HG02943 (cell line): ENCODE measurements around the gene PRR29.
"Not testable (repeated sequence)": the region's sequence is repeated elsewhere in the genome, so short reads cannot be mapped to it uniquely, and the experiment has no call there.

Experiments
- ATAC-seq: cut with Tn5 transposase; IDR thresholded peaks from one replicate; pipeline ENCODE4 v1.9.1; 2021; ENCODE audit warnings: mild to moderate bottlenecking, low read depth, moderate library complexity; ENCODE audit not compliant: unreplicated experiment

PRR29 gene

GRCh38 chr17:64008346-64008745, 10.2 kb downstream of the PRR29 start:
- no peak for ATAC-seq

DNA sequence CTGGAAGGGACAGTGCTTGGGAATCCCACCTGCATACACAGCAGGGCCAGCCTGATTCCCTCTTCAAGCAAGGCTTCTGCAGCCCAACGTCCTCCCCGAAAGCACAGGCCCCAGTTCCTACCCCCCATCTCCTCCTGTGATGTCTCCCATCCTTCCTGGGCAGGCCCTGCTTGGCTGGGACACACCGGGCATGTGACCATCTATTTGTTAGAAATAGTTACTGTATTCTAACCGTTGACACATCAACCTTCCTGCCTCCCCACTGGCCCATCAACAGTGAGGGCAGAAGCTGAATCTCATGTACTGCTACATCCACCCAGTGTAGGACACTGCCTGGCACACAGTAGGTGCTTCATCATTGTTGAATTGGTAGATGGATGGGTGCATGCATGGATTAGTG, 10.7 kb downstream of the PRR29 start:
- ATAC-seq = no peak

- no peak for ATAC-seq
Measured at GRCh38 chr17:64009571-64010402, 11.6 kb downstream of the PRR29 start.

GRCh38 chr17:64015447-64015846, 17.3 kb downstream of the PRR29 start:
- ATAC-seq = no peak

DNA sequence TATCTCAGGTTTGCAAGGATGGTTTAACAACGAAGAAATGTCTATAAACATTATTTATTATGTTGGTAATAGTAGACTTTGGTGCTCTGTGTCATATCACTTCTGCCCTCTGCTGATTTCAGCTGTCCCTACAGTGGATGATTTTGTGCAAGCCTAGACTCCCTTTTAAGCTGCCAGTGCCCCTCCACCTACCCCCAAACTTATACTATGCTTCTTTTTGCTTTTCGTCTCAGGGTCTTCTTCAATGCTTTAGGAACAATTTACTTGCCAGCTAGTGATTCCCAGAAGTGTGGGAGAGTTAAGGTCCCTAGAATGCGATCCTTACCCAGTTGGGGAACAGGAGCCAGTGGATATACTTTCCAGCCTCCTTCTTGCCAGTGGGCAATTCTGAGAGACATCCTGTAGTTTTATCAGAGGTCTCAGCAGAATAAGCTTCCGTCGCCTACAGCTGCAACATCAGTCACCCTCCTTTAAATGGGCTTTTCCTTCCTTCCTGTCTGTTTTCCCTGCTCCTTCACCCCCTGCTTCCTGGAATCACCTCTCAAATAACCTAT, 18.2 kb downstream of the PRR29 start:
- no peak for ATAC-seq

DNA sequence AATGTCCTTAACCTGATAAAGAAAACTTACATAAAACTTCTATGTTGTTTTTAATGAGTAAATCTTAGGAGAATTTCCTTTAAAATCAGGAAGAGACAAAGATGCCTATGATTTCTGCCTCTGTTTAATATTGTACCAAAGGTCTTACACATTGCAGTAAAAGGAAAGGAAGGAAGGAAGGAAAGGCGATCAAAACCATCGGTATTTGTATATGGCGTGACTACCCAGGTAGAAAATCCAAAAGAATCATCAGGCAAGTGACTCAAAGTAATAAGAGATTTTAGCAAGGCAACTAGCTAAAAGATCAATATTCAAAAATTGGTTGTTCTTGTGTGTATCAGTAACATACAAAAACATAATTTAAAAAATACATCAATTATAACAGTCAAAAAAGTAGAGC, 18.8 kb downstream of the PRR29 start:
- ATAC-seq = no peak

DNA sequence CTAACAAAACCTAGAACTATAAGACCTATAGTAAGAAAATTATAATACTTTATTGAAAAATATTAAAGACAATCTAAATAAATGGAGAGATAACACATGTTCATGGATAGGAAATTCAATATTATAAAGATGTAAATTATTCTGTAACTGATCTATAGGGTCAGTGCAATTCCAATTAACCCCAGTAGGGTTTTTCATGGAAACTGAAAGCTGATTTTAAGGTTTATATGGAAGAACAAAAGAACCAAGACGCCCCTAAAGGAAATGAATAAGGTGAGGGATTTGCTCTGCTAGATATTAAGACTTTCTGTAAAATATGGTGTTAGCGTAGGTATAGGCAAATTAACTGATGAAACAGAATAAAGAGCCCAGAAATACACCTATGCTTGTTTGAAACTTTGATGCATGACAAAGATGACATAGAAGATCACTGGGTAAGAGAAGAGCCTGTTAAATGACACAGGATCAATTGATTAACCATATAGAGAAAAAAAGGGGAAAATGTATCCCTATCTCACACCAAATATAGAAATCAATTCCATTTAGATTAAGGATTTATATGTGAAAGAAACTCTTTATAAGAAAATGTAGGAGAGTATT, 19.3 kb downstream of the PRR29 start:
- no peak for ATAC-seq

DNA sequence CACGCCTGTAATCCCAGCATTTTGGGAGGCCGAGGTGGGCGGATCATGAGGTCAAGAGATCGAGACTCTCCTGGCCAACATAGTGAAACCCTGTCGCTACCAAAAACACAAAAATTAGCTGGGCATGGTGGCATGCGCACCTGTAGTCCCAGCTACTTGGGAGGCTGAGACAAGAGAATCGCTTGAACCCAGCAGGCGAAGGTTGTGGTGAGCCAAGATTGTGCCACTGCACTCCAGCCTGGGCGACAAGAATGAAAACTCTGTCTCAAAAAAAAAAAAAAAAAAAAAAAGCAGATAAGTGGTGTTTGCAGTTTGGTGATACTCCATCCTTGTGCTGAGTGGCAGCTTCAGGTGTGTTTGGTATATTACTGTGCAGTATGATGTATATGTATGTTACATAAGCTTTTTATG, 21.4 kb downstream of the PRR29 start:
- not testable (repeated sequence) for ATAC-seq

DNA sequence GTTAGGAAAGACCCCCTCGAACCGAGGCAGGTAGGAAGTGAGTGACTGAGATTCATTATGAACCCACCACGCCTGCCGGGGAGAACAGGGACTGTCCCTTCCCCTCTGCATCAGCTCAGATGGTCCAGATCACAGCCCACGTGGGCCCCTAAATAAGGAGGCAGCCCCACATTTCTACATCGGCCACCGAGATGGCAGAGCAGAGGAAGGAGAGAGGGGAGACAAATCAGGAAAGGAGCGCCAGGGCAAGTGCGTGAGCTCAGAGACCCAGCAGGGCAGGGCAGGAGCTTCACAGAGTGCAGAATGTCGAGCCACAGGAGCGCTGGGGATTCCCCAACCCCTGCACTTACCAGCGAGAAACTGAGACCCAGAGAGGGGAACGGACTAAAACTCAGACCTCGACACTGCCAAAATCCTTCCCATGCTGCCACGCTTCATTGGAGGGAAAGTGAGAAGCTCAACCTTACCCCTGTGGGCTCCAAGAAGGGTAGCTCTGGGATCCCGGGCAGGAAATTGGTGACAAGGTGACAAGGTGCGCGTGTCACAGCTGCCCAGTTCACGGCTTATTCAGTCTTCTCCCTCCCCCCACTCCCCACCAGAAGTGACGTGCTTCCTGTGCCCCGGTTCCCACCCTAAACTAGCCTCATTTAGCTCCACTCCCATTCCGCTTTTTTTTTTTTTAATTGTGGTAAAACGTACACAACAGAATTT, 22.1 kb downstream of the PRR29 start, which contains the start of gene ICAM2:
ICAM2 (minus strand) TSS at position 578 of the 711 bp plus-strand sequence. CDS start 13,942 bp downstream, outside the sequence.
- peak; percentile 58 for ATAC-seq

DNA sequence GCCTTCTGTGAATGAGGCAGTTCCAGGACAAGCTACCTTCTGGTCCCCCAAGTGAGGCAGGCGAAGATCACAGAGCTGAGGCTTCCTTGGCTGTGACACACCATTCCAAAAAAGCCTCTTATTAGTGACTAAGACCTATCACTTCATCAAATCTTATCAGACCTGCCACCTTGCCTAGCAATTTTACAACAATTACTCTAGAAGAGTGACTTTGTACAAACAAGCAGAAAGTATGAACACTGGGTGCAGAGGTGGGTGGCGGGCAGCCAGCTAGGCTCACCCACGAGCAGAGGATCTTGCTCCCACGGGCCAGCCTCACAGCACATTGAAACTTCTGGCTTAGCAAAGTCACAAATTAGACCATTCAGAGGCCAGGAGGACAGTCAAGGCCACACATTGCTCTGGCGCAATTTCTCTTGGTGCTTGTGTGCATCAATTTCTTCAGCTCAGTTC, 24.5 kb downstream of the PRR29 start:
- no peak for ATAC-seq

GRCh38 chr17:64024215-64024654, 26.1 kb downstream of the PRR29 start:
- ATAC-seq = no peak

- ATAC-seq = no peak
Measured at GRCh38 chr17:64024781-64025731, 26.9 kb downstream of the PRR29 start.

GRCh38 chr17:64025732-64026294, 27.7 kb downstream of the PRR29 start:
- ATAC-seq = no peak

GRCh38 chr17:64028874-64029464, 30.8 kb downstream of the PRR29 start:
- no peak for ATAC-seq

DNA sequence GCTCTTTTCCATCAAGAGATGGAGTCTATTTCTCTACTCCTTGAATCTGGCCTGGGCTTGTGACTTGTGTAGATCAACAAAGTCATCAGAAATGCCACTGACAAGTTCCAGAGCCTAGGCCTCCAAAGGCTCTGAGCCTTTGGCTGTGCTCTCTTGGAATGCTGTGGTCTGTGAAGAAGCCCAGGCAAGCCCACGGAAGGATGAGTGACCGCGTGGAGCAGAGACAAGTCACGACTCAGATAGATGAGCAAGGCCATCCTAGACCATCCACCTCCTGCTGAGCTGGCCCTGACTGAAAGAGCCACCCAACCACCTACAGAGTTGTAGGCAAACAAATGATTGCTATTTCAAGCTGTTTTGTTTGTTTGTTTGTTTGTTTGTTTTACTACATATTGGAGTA, 33.9 kb downstream of the PRR29 start:
- ATAC-seq = no peak

DNA sequence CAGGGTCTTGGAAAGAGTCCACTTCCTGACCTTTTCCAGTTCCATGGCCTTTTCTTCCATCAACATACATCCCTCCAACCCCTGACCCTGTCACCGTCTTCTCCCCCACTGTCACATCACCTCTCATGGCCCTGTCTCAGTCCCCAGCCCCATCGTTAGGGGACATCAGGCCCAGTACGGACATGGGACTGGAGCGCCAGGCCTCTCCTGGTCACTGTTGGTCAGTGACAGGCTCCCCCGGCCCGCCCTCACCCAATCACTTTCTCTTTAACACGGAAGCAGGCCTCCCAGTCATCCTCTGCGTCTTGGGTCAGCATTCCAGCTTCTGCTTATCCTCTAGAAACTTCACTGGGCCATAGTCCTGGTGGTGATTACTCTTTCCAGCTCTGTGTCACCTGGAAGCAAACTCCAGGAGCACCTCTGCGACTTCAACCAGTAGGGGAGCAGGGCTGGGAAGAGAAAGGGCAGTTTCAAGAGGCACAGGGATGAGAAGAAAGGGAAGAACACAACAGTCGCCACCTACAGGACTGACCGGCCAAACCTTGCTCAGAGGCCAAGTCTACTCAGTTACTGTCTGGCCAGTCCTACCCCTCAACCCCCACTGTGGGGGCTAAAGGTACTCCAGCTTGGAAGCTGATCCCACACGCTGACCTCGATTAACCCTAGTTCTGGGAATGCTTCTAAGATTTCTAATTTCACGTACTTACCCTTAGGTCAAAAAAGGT, 38.2 kb downstream of the PRR29 start:
- ATAC-seq = no peak

DNA sequence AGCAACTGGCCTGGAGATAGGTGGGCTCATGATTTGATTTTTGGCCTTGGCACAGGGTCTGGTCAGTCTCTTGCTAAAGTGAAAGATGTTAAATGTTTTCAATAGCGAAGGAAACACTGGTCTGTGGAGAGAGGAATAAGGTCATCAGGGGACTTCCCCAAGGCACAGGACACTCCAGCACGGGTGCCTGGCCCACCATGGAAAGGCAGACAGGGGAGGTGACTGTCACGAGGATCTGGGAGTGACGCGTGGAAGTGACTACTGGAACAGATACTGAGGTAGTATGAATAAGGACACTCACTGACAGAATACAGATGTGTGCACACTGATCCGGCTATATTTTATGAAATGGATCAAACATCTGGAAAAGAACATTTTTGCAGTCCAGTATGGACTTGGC, 39.0 kb downstream of the PRR29 start:
- no peak for ATAC-seq

- ATAC-seq = no peak
Measured at GRCh38 chr17:64037802-64038201, 39.7 kb downstream of the PRR29 start.
